ENCODE results near the gene DGCR6.
"Not testable (repeated sequence)": the region's sequence is repeated elsewhere in the genome, so short reads cannot be mapped to it uniquely, and the experiment has no call there.

DGCR6 gene

GRCh38 chr22:18912264-18912946, 6.3 kb downstream of the DGCR6 start:
- WGBS, 2 donors (ENCODE audit: extremely low coverage in 2 of 2, insufficient read length in 2 of 2, insufficient replicate concordance in 1 of 2), result no CpG with 5 or more reads among the region's 10 CpGs
- H2AFZ ChIP-seq (ENCODE audit: low read length); H3K4me2 ChIP-seq (ENCODE audit: insufficient read depth, low read length, poor library complexity, severe bottlenecking); H3K36me3 ChIP-seq (replicated peaks in 1 of 2; ENCODE audit: control insufficient read depth in 2 of 2, insufficient read depth in 2 of 2, low read length in 2 of 2); H3K23ac ChIP-seq (ENCODE audit: low read depth, low read length, poor library complexity); H3K4me1 ChIP-seq (ENCODE audit: control insufficient read depth in 2 of 2, insufficient read depth in 1 of 2, low read depth in 1 of 2, low read length in 2 of 2); H2BK120ac ChIP-seq (ENCODE audit: low read depth, low read length); H4K8ac ChIP-seq (ENCODE audit: low read depth, low read length); H3K27me3 ChIP-seq (ENCODE audit: control insufficient read depth in 3 of 3, insufficient read depth in 3 of 3, low read depth in 1 of 3, low read length in 3 of 3); H3K18ac ChIP-seq (ENCODE audit: low read length); H2BK15ac ChIP-seq (ENCODE audit: low read length); H3K9ac ChIP-seq (ENCODE audit: low read depth, low read length, poor library complexity); H3K79me1 ChIP-seq (ENCODE audit: low read depth, low read length); DNase-seq (ENCODE audit: low spot score); H2BK12ac ChIP-seq (ENCODE audit: low read length); H3K4ac ChIP-seq (ENCODE audit: low read length); H2AK5ac ChIP-seq (ENCODE audit: low read depth, low read length); H3K4me3 ChIP-seq (ENCODE audit: low read length in 2 of 2); H4K91ac ChIP-seq (ENCODE audit: low read depth, low read length, poor library complexity); H3K9me3 ChIP-seq (replicated peaks in 1 of 2; ENCODE audit: control insufficient read depth in 2 of 2, insufficient read depth in 1 of 2, low read depth in 1 of 2, low read length in 2 of 2); H3K27ac ChIP-seq (replicated peaks; ENCODE audit: low read length); H3K14ac ChIP-seq (ENCODE audit: low read length); H2BK5ac ChIP-seq (ENCODE audit: low read length): not testable (repeated sequence)

GRCh38 chr22:18914558-18914957, 8.4 kb downstream of the DGCR6 start:
- not testable (repeated sequence) for H3K14ac ChIP-seq (ENCODE audit: low read length); H3K23ac ChIP-seq (ENCODE audit: low read depth, low read length, poor library complexity); H3K79me1 ChIP-seq (ENCODE audit: low read depth, low read length); DNase-seq (ENCODE audit: low spot score); H3K4me2 ChIP-seq (ENCODE audit: insufficient read depth, low read length, poor library complexity, severe bottlenecking); H3K27ac ChIP-seq (replicated peaks; ENCODE audit: low read length); H2AK5ac ChIP-seq (ENCODE audit: low read depth, low read length); H3K36me3 ChIP-seq (replicated peaks in 1 of 2; ENCODE audit: control insufficient read depth in 2 of 2, insufficient read depth in 2 of 2, low read length in 2 of 2); H2BK120ac ChIP-seq (ENCODE audit: low read depth, low read length); H4K8ac ChIP-seq (ENCODE audit: low read depth, low read length); H3K18ac ChIP-seq (ENCODE audit: low read length); H3K27me3 ChIP-seq (ENCODE audit: control insufficient read depth in 3 of 3, insufficient read depth in 3 of 3, low read depth in 1 of 3, low read length in 3 of 3); H2BK12ac ChIP-seq (ENCODE audit: low read length); H2AFZ ChIP-seq (ENCODE audit: low read length); H3K4me1 ChIP-seq (ENCODE audit: control insufficient read depth in 2 of 2, insufficient read depth in 1 of 2, low read depth in 1 of 2, low read length in 2 of 2); H2BK15ac ChIP-seq (ENCODE audit: low read length); H3K9me3 ChIP-seq (replicated peaks in 1 of 2; ENCODE audit: control insufficient read depth in 2 of 2, insufficient read depth in 1 of 2, low read depth in 1 of 2, low read length in 2 of 2); H4K91ac ChIP-seq (ENCODE audit: low read depth, low read length, poor library complexity); H2BK5ac ChIP-seq (ENCODE audit: low read length); H3K4me3 ChIP-seq (ENCODE audit: low read length in 2 of 2); H3K4ac ChIP-seq (ENCODE audit: low read length); H3K9ac ChIP-seq (ENCODE audit: low read depth, low read length, poor library complexity)
- WGBS, 2 donors (ENCODE audit: extremely low coverage in 2 of 2, insufficient read length in 2 of 2, insufficient replicate concordance in 1 of 2), result no CpG with 5 or more reads among the region's 10 CpGs

- H3K23ac ChIP-seq (ENCODE audit: low read depth, low read length, poor library complexity); H3K4me1 ChIP-seq (ENCODE audit: control insufficient read depth in 2 of 2, insufficient read depth in 1 of 2, low read depth in 1 of 2, low read length in 2 of 2); H2BK15ac ChIP-seq (ENCODE audit: low read length); H2AFZ ChIP-seq (ENCODE audit: low read length); H3K9ac ChIP-seq (ENCODE audit: low read depth, low read length, poor library complexity); H3K18ac ChIP-seq (ENCODE audit: low read length); H2BK120ac ChIP-seq (ENCODE audit: low read depth, low read length); H3K27me3 ChIP-seq (ENCODE audit: control insufficient read depth in 3 of 3, insufficient read depth in 3 of 3, low read depth in 1 of 3, low read length in 3 of 3); H3K4me3 ChIP-seq (ENCODE audit: low read length in 2 of 2); H2AK5ac ChIP-seq (ENCODE audit: low read depth, low read length); H3K27ac ChIP-seq (replicated peaks; ENCODE audit: low read length); DNase-seq (ENCODE audit: low spot score); H3K4ac ChIP-seq (ENCODE audit: low read length); H2BK5ac ChIP-seq (ENCODE audit: low read length); H2BK12ac ChIP-seq (ENCODE audit: low read length); H4K91ac ChIP-seq (ENCODE audit: low read depth, low read length, poor library complexity); H3K36me3 ChIP-seq (replicated peaks in 1 of 2; ENCODE audit: control insufficient read depth in 2 of 2, insufficient read depth in 2 of 2, low read length in 2 of 2); H3K9me3 ChIP-seq (replicated peaks in 1 of 2; ENCODE audit: control insufficient read depth in 2 of 2, insufficient read depth in 1 of 2, low read depth in 1 of 2, low read length in 2 of 2); H3K4me2 ChIP-seq (ENCODE audit: insufficient read depth, low read length, poor library complexity, severe bottlenecking); H3K14ac ChIP-seq (ENCODE audit: low read length); H4K8ac ChIP-seq (ENCODE audit: low read depth, low read length); H3K79me1 ChIP-seq (ENCODE audit: low read depth, low read length): not testable (repeated sequence)
- no CpG with 5 or more reads among the region's 9 CpGs for WGBS, 2 donors (ENCODE audit: extremely low coverage in 2 of 2, insufficient read length in 2 of 2, insufficient replicate concordance in 1 of 2)
Observed at GRCh38 chr22:18915550-18915949, 9.4 kb downstream of the DGCR6 start.

GRCh38 chr22:18917818-18918217, 11.7 kb downstream of the DGCR6 start:
- not testable (repeated sequence) for H4K8ac ChIP-seq (ENCODE audit: low read depth, low read length); H4K91ac ChIP-seq (ENCODE audit: low read depth, low read length, poor library complexity); H3K79me1 ChIP-seq (ENCODE audit: low read depth, low read length); H3K27me3 ChIP-seq (ENCODE audit: control insufficient read depth in 3 of 3, insufficient read depth in 3 of 3, low read depth in 1 of 3, low read length in 3 of 3); H2BK15ac ChIP-seq (ENCODE audit: low read length); H2BK12ac ChIP-seq (ENCODE audit: low read length); H3K9ac ChIP-seq (ENCODE audit: low read depth, low read length, poor library complexity); H3K4ac ChIP-seq (ENCODE audit: low read length); H3K18ac ChIP-seq (ENCODE audit: low read length); H3K27ac ChIP-seq (replicated peaks; ENCODE audit: low read length); H3K4me3 ChIP-seq (ENCODE audit: low read length in 2 of 2); H2BK5ac ChIP-seq (ENCODE audit: low read length); H3K9me3 ChIP-seq (replicated peaks in 1 of 2; ENCODE audit: control insufficient read depth in 2 of 2, insufficient read depth in 1 of 2, low read depth in 1 of 2, low read length in 2 of 2); H3K4me1 ChIP-seq (ENCODE audit: control insufficient read depth in 2 of 2, insufficient read depth in 1 of 2, low read depth in 1 of 2, low read length in 2 of 2); H2AFZ ChIP-seq (ENCODE audit: low read length); H3K36me3 ChIP-seq (replicated peaks in 1 of 2; ENCODE audit: control insufficient read depth in 2 of 2, insufficient read depth in 2 of 2, low read length in 2 of 2); H3K4me2 ChIP-seq (ENCODE audit: insufficient read depth, low read length, poor library complexity, severe bottlenecking); H3K23ac ChIP-seq (ENCODE audit: low read depth, low read length, poor library complexity); H2BK120ac ChIP-seq (ENCODE audit: low read depth, low read length); DNase-seq (ENCODE audit: low spot score); H3K14ac ChIP-seq (ENCODE audit: low read length); H2AK5ac ChIP-seq (ENCODE audit: low read depth, low read length)
- WGBS, 2 donors (ENCODE audit: extremely low coverage in 2 of 2, insufficient read length in 2 of 2, insufficient replicate concordance in 1 of 2), result no CpG with 5 or more reads among the region's 3 CpGs
